Activated CD4-positive, alpha-beta T cell treated with anti-CD3 and anti-CD28 coated beads, Interleukin-2, amount 50 U/mL, for 48 hours (primary cell): ENCODE data around the gene TMPRSS4.

Experiments used
- DNase-seq, 2 experiments: peaks; one replicate each; pipeline ENCODE4 v3.0.0-alpha.2; 2020

Gene TMPRSS4

DNA sequence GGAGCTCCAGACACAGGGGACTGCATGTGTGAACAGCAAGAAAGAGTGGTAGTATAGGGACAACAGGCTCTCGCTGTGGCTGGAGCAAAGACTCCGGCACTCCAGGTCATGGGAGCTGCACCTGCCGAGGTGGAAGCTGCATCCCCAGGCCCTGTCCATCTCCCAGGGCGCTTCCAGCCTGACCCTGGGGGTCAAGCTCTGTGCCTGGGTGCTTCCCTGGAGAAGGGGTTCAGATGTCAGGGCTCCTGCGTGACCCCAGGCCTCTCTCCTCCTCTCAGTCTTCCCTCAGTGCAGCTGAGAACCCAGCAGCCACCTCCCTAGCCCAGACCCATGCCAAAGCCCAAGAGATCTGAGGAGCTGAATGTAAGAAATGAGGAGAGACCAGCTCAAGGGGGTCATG is 3.4 kb downstream of the TMPRSS4 start:
- DNase-seq = no peak

DNA sequence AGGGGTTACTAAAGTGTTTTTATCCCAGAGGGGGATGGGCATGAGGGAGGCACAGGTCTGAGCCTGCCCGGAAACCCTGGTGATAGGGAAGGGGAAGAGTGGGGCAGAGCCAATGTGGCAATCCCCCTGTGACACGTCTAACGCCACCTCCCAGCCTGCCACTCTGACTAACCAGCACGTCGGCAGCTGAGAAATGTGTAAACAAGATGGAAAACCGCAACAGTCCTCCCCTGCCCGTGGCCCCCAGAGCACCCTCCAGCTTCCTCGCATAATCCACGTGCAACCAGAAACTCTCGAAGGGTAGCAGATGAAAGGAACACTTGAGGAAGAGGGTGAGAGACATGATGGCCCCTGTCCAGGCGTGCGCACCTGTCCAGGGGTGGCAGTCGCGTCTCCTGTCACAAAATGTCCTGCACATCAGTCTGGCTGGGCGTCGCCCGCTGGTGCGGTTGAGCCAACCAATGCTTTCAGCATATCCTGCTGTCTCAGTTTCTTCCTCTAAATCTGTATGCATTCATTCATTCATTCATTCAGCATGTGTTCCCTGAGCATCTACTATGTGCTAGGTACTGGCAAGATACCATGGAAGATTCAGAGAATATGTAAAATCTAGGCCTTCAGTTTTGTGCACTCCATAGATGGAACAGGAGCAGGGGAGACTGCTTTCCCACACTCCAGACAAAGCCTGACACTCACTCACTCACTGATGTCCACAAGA is 4.5 kb downstream of the TMPRSS4 start:
- DNase-seq = no peak

- no peak for DNase-seq
Measured at GRCh38 chr11:118082880-118083552, 6.1 kb downstream of the TMPRSS4 start.

GRCh38 chr11:118084247-118084646 is 7.4 kb downstream of the TMPRSS4 start:
- DNase-seq = no peak

DNA sequence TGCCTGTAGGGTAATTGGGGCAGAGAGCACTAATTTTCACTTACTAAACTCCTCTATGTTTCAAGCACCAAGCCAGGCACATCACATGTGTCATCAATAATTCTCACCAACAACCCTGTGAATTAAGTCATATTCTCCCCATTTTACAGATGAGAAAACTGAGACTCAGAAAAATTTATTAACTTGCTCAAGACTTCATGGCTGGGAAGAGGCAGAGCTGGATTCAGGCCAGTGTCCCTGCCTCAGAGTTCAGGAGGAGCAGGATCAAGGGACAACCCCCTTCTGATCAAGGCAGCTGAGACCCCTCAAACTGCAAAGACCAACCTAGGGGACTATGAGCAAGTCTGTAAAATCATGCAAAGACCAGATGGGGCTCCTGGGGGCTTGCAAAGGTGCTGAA is 7.8 kb downstream of the TMPRSS4 start:
- no peak for DNase-seq

GRCh38 chr11:118086913-118087768 is 10.3 kb downstream of the TMPRSS4 start, which contains the start of gene SMIM35:
TSS of gene SMIM35 (minus strand) at chr11:118086963. CDS start at chr11:118086757, 206 bp downstream.
- no peak for DNase-seq

- DNase-seq = no peak
Measured at GRCh38 chr11:118087931-118088330, 11.1 kb downstream of the TMPRSS4 start.

GRCh38 chr11:118088531-118088930 is 11.7 kb downstream of the TMPRSS4 start:
- DNase-seq = no peak

GRCh38 chr11:118090545-118091162 is 13.8 kb downstream of the TMPRSS4 start:
- no peak for DNase-seq

DNA sequence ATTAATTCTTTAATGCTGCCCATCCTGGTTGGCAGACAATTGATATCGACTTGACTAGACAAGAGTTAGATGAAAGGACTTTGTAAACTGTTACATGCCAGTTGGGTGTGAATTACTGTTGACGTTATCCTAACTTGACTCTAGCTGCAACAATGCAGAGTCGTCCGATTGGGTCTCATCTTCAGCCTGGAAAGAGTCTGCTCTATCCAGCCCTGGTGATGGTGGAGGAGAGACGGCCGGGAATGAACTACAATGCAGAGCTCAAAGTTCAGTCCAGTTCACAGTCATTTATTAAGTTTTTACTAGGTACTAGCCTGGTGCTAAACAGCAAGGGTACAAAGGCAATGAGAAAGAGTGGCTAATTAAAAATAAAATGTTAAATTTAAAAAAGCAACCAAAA is 14.8 kb downstream of the TMPRSS4 start:
- DNase-seq = no peak

DNA sequence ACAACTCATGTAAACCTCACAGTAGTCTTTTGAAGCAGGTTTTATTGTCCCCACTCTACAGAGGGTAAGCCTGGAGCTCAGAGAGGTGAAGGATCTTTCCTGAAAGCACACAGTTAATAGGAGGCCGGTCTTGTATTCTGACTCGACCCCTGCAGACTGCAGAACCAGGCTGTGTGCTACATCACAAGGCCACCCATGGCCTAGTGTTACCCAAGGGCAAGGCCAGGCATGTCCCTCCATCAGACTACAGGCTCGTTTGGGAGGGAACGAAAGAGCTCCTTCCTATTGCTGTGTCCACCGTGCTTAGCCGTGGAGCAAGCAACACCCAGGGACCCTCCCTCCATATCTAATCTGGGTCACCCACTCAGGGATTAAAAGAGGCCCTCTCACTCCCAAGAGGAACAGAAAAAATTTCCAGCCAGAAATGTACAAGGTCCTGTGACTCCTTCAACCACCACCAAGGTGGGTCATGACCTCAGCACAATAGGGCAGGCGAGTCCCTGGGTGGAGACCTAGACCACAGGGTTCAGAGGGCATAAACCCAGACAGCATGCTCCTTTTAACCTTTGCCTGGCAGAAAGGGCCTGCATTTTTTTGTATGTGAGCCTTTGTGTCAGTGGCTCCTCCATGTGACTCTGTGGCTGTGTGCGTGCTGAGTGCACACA is 16.2 kb downstream of the TMPRSS4 start:
- DNase-seq = no peak

DNA sequence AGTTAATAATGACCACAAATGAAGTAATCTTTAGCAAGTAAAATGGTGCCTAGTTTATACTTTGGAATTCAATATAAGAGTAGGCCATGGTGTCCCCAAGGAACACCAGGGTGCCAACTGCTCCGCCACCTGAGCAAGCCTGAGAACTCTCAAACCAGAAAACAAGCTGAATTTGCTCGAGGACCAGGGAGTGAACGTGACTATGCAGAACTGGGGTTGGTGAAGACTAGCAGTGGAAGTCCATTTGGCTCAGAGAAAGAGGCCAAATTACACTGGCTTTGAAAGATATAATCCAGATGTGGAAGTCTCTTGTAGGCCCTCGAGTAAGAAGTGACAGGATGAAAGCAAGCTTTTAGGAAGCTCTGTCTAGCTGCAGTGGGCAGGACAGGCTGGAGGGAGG is 18.6 kb downstream of the TMPRSS4 start:
- no peak for DNase-seq

GRCh38 chr11:118095967-118096367 is 19.1 kb downstream of the TMPRSS4 start:
- DNase-seq = no peak

- DNase-seq = no peak
Measured at GRCh38 chr11:118098996-118099837, 22.3 kb downstream of the TMPRSS4 start.

GRCh38 chr11:118099838-118100556 is 23.1 kb downstream of the TMPRSS4 start:
- no peak for DNase-seq

DNA sequence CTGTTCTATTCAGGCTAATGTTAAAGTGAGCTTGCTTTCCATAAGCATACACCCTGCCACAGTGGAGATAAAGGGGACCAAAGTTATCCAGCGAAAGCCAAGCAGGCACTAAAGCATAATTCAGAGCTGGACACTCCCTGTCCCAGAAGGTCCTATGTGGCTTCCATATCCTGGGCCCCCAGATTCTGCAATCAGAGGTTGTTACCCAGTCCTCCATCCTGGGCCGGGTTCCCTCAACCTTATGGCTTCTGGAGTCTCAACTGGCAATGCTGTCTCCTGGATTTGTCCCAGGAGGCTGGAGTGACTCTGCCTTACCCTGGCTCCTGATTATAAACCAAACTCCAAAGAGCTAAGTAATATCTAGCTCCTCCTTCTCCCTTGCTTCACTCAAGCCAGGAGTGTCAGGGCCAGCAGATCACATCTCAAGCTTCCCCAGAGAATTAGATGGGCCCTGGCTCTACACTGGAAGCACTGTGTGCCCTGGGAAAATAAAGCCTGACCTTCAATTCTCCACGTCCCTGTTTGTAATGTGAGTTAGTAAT is 23.9 kb downstream of the TMPRSS4 start:
- no peak for DNase-seq

DNA sequence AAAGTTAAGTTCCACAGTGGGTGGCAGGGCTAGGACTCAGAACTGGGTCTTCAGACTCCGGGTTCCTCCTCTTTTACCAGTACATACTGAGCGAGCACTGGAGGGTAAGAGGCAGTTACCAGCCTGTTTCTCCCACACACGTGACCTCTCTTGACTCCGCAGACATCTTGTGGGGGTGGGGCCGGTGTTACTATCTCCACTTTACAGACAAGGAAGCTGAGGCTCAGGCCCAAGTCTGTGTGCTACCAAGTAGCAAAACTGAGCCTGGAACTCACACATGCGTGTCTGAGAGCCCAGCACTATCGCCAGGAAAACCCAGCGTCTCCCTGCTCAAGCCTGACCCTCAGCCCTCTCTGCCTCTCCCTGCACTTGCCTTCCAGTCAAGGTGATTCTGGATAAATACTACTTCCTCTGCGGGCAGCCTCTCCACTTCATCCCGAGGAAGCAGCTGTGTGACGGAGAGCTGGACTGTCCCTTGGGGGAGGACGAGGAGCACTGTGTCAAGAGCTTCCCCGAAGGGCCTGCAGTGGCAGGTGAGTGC is 25.9 kb downstream of the TMPRSS4 start:
- no peak for DNase-seq

DNA sequence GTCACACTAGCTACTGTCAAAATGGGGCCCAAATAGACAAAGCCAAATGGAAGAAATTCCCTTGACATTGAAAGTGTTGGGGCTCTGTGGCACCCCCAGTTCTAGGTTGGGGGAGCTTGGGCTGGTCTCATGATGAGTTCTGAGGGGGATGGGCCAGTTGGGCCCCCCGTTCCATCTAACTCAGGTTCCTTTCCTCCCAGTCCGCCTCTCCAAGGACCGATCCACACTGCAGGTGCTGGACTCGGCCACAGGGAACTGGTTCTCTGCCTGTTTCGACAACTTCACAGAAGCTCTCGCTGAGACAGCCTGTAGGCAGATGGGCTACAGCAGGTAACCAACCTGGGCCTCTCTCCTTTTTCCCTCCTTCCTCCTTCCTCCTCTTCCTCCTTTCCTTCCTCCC is 27.6 kb downstream of the TMPRSS4 start:
- DNase-seq = no peak

GRCh38 chr11:118105657-118106305 is 28.9 kb downstream of the TMPRSS4 start:
- DNase-seq = no peak
